GM12875 (cell line): ENCODE measurements around the gene MAP3K14.

ENCODE experiments used
- H3K4me3 ChIP-seq: one replicate; pipeline ENCODE4 v1.5.1; 2011; ENCODE audit warnings: low read depth, low read length, control low read depth
- CTCF ChIP-seq: IDR thresholded peaks from 2 replicates; pipeline ENCODE4 v1.5.1; 2011; ENCODE audit warnings: low read depth, mild to moderate bottlenecking, control low read depth, inconsistent platforms, low read length, moderate library complexity, borderline replicate concordance; ENCODE audit not compliant: insufficient read depth

Gene MAP3K14

GRCh38 chr17:45296833-45297124, 20.0 kb downstream of the MAP3K14 start:
- H3K4me3 ChIP-seq: no peak overlapping the region
- TF ChIP-seq CTCF: no peak

GRCh38 chr17:45296003-45296832, 20.6 kb downstream of the MAP3K14 start:
- TF ChIP-seq CTCF: no peak
- no peak overlapping the region for H3K4me3 ChIP-seq

- H3K4me3 ChIP-seq: no peak overlapping the region
Observed at GRCh38 chr17:45294506-45294905, 22.3 kb downstream of the MAP3K14 start.

GRCh38 chr17:45293413-45294211, 23.2 kb downstream of the MAP3K14 start:
- no peak overlapping the region for H3K4me3 ChIP-seq
- no peak for TF ChIP-seq CTCF

More at GRCh38 chr17:45294506-45294905, 22.3 kb downstream of the MAP3K14 start:
- no peak for TF ChIP-seq CTCF

- no peak for TF ChIP-seq CTCF
- H3K4me3 ChIP-seq: no peak overlapping the region
Observed at GRCh38 chr17:45292696-45293412, 24.0 kb downstream of the MAP3K14 start.

- no peak overlapping the region for H3K4me3 ChIP-seq
- TF ChIP-seq CTCF: no peak
Observed at GRCh38 chr17:45291171-45291805, 25.5 kb downstream of the MAP3K14 start.
